Heart left ventricle (tissue), 13 donors: ENCODE measurements around the gene RPS6KC1.

Experiments
- POLR2A ChIP-seq, 2 donors: fragments of 450-650 bp; IDR thresholded peaks; one replicate each; pipeline ENCODE4 v1.6.1; 2017; ENCODE audit warnings: antibody characterized with exemption in 2 of 2, mild to moderate bottlenecking in 2 of 2, moderate library complexity in 2 of 2
- TF ChIP-seq, protein P1 (sequence below), 12 donors: fragments of 200-600 bp; sonication (generic) in 4 of 12; IDR thresholded peaks; one replicate each; pipeline versions ENCODE4 v1.5.0 to v1.8.0; 2018 to 2022; ENCODE audit warnings: antibody characterized with exemption in 12 of 12, mild to moderate bottlenecking in 5 of 12
- donor health status: ischemic (EF 13 %, LVEDD 7.1; RV severe dilation, severe dysfunction).
- donor health status: DM: no; HTN: yes; CAD: no.
- donor health status: DM: no; HTN: no; CAD: no.
- donor health status: ischemic (EF 25% LVEDD 6.9; RV normal size, moderate dysfunction).
- donor health status: ischemic (EF 25% LVEDD 5.7; RV mildly dilated, moderate dysfunction).
- donor health status: ischemic (EF 35%, LVEDD 5.7; RV mildly dilated, moderate dysfunction).
- donor health status: nonischemic (EF 11% LVEDD 7.7; RV severe dilation, severe dysfunction).
- donor health status: DM: yes; HTN: yes; CAD: no.
- donor health status: PGD.
- donor health status: ischemic (EF 29% LVEDD 5.4; RV normal size, mild dysfunction).
- donor health status: nonischemic (EF 23%, LVEDD 6.1; RV moderate dilation, normal function).

DNA sequence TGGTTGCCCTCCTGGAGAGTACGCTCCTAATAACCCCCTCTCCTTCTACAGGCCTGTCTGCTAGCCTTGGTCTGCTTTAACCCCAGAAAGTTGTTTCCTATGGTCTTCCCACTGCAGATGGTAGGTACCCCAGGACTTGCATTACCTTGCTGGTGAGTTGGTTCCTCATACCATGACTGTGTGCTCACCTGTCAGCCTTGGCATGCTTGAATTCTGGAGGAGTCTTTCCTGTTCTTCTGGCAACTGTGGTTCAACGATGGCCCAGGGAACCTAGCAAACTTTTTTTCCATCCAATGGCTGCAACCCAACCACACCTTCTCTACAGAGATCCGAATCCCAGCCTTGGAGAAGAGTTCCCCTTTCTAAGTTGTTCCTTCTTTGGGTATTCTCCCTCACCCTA, 36.9 kb downstream of the RPS6KC1 start:
- TF ChIP-seq POLR2A (IDR thresholded peaks at IDR 0.05): no peak
- TF ChIP-seq, protein P1, sequence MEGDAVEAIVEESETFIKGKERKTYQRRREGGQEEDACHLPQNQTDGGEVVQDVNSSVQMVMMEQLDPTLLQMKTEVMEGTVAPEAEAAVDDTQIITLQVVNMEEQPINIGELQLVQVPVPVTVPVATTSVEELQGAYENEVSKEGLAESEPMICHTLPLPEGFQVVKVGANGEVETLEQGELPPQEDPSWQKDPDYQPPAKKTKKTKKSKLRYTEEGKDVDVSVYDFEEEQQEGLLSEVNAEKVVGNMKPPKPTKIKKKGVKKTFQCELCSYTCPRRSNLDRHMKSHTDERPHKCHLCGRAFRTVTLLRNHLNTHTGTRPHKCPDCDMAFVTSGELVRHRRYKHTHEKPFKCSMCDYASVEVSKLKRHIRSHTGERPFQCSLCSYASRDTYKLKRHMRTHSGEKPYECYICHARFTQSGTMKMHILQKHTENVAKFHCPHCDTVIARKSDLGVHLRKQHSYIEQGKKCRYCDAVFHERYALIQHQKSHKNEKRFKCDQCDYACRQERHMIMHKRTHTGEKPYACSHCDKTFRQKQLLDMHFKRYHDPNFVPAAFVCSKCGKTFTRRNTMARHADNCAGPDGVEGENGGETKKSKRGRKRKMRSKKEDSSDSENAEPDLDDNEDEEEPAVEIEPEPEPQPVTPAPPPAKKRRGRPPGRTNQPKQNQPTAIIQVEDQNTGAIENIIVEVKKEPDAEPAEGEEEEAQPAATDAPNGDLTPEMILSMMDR (IDR thresholded peaks at IDR 0.05): no peak
